Retinal pigment epithelial cell (primary cell): ENCODE results near the gene NECTIN1.

Experiments
- DNase-seq: peaks from one replicate; pipeline ENCODE4 v3.0.0-alpha.2; 2010; ENCODE audit warnings: low read depth
- H3K4me3 ChIP-seq: 2 replicates; pipeline ENCODE4 v1.5.1; 2011; ENCODE audit warnings: mild to moderate bottlenecking, low read length, control low read depth, moderate library complexity
- TF ChIP-seq, protein P1 (sequence below): conservative IDR thresholded peaks from 2 replicates; pipeline ENCODE4 v1.5.1; 2011; ENCODE audit warnings: low read depth, low read length, control low read depth, inconsistent platforms

The NECTIN1 gene

GRCh38 chr11:119747868-119748660 lies 19.1 kb upstream of the NECTIN1 start:
- DNase-seq = no peak
- TF ChIP-seq, protein P1, sequence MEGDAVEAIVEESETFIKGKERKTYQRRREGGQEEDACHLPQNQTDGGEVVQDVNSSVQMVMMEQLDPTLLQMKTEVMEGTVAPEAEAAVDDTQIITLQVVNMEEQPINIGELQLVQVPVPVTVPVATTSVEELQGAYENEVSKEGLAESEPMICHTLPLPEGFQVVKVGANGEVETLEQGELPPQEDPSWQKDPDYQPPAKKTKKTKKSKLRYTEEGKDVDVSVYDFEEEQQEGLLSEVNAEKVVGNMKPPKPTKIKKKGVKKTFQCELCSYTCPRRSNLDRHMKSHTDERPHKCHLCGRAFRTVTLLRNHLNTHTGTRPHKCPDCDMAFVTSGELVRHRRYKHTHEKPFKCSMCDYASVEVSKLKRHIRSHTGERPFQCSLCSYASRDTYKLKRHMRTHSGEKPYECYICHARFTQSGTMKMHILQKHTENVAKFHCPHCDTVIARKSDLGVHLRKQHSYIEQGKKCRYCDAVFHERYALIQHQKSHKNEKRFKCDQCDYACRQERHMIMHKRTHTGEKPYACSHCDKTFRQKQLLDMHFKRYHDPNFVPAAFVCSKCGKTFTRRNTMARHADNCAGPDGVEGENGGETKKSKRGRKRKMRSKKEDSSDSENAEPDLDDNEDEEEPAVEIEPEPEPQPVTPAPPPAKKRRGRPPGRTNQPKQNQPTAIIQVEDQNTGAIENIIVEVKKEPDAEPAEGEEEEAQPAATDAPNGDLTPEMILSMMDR = no peak
- no peak overlapping the region for H3K4me3 ChIP-seq

GRCh38 chr11:119745776-119746535 lies 17.0 kb upstream of the NECTIN1 start:
- TF ChIP-seq, protein P1 = no peak
- no peak overlapping the region for H3K4me3 ChIP-seq
- no peak for DNase-seq

GRCh38 chr11:119745112-119745511 lies 16.1 kb upstream of the NECTIN1 start:
- DNase-seq = no peak
- H3K4me3 ChIP-seq = no peak overlapping the region
- TF ChIP-seq, protein P1 = no peak

- no peak overlapping the region for H3K4me3 ChIP-seq
- TF ChIP-seq, protein P1 = no peak
- no peak for DNase-seq
Measured at GRCh38 chr11:119744577-119744976, 15.6 kb upstream of the NECTIN1 start.

- TF ChIP-seq, protein P1 = no peak
- no peak for DNase-seq
- no peak overlapping the region for H3K4me3 ChIP-seq
Measured at GRCh38 chr11:119743006-119743405, 14.0 kb upstream of the NECTIN1 start.

GRCh38 chr11:119742263-119742861 lies 13.4 kb upstream of the NECTIN1 start:
- TF ChIP-seq, protein P1 = no peak
- no peak overlapping the region for H3K4me3 ChIP-seq
- DNase-seq = no peak
